ENCODE measurements around the gene CCDC7. TPM values are rescaled to one million over a fixed set of nuclear protein-coding genes. Genes with fewer than 3 reads are reported as not detected.

Gene CCDC7
- total RNA-seq, 1 donor from 2014 or later = 6.7 TPM

- TF ChIP-seq CTCF (IDR thresholded peaks at IDR 0.05; ENCODE audit: partially characterized antibody, unreplicated experiment) = no peak
- H3K27ac Mint-ChIP-seq (ENCODE audit: unreplicated experiment) = peak overlapping the region; percentile 5
- no peaks in the 10 kb centered on the region for H3K27me3 Mint-ChIP-seq (ENCODE audit: unreplicated experiment)
- no peak overlapping the region for H3K4me3 Mint-ChIP-seq (ENCODE audit: unreplicated experiment)
- H3K9me3 Mint-ChIP-seq (ENCODE audit: unreplicated experiment) = no peaks in the 10 kb centered on the region
- DNase-seq = no peak
- H3K36me3 Mint-ChIP-seq (ENCODE audit: unreplicated experiment) = peaks cover 16% of the 10 kb centered on the region
- H3K4me1 Mint-ChIP-seq (ENCODE audit: low read depth, unreplicated experiment) = peaks cover 2% of the 10 kb centered on the region
Observed at GRCh38 chr10:32923849-32924248, 477.9 kb downstream of the CCDC7 start.

Other genes starting within 250 kb of the CCDC7 start
- gene EPC1, start 99.0 kb upstream of the CCDC7 start, total RNA-seq (ENCODE audit: unreplicated experiment) = 51.0 TPM

Measured in glutamatergic neuron (in vitro differentiated cells).